SK-N-MC (cell line): ENCODE measurements around the gene IRGQ.

Experiments
- EZH2 ChIP-seq: fragments of 200-600 bp; sonication (generic); IDR thresholded peaks from one replicate; pipeline ENCODE4 v1.6.1; 2017; ENCODE audit warnings: antibody characterized with exemption
- POLR2AphosphoS5 ChIP-seq: IDR thresholded peaks from 2 replicates; pipeline ENCODE4 v1.6.1; 2012; ENCODE audit warnings: mild to moderate bottlenecking, low read depth, low read length, borderline replicate concordance

DNA sequence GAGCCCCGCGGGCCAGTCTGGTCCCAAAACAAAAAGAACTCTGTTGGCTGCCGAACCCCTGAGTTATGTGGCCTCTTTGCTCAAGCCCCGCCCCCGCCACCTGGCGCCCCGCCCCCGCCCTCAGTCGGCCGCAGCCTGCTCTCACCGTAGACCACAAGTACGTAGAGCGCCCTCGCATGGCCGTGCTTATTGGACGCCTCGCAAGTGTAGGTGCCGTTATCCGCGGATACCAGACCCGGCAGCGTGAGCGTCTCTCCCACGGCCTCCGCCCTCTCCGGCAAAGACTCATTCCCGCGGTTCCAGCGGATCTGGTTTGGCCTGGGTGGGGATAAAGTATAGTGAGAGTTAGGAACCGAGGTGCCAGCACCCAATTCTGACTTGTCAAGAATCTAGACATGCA, 29.0 kb upstream of the IRGQ start:
- TF ChIP-seq EZH2 (no peak), POLR2AphosphoS5 (no peak)
